ENCODE results near the gene SGSM2.

The SGSM2 gene

DNA sequence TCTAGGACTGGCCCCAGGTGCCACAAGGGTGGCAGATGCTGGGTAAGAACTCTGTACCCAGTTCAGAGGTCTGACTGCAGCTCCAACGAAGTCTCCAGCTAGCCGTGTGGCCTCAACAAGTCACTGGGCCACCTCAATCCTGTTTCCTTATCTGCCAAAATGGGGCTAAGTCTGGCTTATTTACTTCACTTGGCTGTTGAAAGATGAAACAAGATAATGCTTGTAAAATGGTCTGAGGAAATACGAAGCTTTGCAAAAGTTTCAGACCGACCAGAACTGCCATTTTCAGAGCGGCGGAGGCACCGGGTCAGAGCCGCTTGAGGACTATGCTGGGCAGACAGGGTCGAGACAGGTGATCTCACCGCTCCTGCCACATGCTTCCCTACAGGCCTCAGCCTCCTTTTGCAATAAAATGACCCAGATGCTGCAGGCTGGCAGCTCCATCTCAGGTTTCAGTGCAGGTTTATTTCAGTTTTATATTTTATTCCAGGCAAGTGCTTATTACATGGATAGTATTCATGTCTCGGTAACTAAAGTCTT is 46.4 kb downstream of the SGSM2 start:
- in situ Hi-C loops (cut with HindIII; ENCODE audit: low sequenced_read_pairs) = no loop called here
- TF ChIP-seq, protein P1, sequence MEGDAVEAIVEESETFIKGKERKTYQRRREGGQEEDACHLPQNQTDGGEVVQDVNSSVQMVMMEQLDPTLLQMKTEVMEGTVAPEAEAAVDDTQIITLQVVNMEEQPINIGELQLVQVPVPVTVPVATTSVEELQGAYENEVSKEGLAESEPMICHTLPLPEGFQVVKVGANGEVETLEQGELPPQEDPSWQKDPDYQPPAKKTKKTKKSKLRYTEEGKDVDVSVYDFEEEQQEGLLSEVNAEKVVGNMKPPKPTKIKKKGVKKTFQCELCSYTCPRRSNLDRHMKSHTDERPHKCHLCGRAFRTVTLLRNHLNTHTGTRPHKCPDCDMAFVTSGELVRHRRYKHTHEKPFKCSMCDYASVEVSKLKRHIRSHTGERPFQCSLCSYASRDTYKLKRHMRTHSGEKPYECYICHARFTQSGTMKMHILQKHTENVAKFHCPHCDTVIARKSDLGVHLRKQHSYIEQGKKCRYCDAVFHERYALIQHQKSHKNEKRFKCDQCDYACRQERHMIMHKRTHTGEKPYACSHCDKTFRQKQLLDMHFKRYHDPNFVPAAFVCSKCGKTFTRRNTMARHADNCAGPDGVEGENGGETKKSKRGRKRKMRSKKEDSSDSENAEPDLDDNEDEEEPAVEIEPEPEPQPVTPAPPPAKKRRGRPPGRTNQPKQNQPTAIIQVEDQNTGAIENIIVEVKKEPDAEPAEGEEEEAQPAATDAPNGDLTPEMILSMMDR (IDR thresholded peaks at IDR 0.05; ENCODE audit: low read depth, low read length) = no peak
- no peak overlapping the region for H3K4me3 ChIP-seq (ENCODE audit: low read depth, low read length)
- no peak for DNase-seq (ENCODE audit: low read depth, low spot score)

DNA sequence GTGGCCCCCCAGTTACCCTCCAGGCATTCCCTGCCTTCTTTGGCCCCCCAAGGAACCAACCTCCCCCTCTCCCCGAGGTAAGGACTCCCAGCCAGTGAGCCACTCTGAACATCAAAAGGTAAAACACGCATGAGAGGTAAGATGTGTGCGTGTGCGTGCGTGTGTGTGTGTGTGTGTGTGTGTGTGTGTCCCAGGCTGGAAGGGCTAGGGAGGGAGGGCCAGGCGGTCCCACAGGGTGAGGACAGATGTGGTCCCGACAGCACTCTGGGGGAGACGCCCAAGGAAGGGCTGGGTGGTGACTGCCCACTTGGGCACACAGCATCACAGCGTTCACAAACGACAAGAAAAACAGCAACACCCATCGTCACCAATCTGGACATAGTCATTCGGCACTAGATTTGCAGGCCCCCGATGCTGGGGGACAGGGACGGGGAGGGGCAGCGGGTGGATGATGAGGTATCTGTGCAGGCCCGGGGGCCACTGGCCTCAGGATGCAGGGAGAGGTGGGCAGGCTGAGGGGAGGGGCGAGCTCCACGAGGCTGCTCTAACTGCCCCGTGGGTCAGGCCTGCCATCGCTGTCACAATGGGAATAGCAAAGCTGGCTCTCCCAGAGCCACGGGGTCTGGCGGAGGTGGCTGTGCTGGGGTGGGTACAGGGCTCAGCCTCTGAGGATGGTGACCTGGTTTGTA is 47.3 kb downstream of the SGSM2 start:
- no peak for DNase-seq (ENCODE audit: low read depth, low spot score)
- TF ChIP-seq, protein P1 (IDR thresholded peaks at IDR 0.05; ENCODE audit: low read depth, low read length) = no peak
- H3K4me3 ChIP-seq (ENCODE audit: low read depth, low read length) = no peak overlapping the region
- in situ Hi-C loops (cut with HindIII; ENCODE audit: low sequenced_read_pairs) = no loop called here

DNA sequence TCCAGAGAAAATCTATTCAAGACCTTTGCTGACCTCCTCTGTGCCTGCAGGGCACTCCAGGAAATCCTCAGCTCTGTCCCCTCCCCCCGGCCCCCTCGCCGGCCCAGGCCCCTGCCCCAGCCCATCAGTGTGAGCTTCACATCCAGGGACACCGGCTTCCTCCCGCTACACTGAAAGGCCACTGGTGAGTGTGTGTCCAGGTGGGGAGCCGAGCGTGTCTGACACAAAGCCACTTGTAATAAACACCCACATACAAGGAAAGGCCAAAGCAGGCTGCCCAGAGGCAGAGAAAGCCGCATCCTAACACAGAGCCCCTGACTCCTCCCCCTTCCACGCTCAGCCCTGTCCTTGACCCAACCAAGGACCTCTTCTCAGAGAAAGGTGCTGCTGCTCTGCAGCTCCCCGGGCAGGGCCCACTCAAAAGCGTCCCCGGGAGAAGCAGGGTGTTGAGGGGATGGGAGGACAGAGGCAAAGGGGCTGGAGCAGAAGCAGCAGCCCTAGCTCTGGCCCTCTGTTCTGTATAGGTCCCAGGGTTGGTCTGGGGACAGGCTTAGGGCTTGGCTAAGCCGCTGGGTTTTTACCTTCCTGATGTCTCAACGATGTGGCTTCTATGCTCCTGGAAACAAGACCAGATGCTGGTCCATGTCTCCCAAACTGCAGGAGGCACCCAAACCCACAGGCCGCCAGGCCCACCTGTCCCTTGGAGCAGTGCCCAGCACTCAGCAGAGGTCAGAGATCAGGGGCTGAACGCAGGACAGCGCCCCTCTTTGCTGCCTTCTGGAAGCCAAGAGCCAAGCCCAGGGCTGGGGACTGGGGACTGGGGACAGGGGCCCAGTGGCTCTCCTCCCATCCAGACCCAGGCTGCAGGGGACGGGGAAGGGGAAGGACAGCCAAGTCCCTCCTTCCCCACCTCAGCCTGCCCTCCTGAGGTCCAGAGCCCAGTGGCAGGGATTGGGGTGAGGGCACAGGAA is 48.2 kb downstream of the SGSM2 start:
- no peak overlapping the region for H3K4me3 ChIP-seq (ENCODE audit: low read depth, low read length)
- in situ Hi-C loops (cut with HindIII; ENCODE audit: low sequenced_read_pairs) = no loop called here
- no peak for DNase-seq (ENCODE audit: low read depth, low spot score)
- TF ChIP-seq, protein P1 (IDR thresholded peaks at IDR 0.05; ENCODE audit: low read depth, low read length) = no peak

DNA sequence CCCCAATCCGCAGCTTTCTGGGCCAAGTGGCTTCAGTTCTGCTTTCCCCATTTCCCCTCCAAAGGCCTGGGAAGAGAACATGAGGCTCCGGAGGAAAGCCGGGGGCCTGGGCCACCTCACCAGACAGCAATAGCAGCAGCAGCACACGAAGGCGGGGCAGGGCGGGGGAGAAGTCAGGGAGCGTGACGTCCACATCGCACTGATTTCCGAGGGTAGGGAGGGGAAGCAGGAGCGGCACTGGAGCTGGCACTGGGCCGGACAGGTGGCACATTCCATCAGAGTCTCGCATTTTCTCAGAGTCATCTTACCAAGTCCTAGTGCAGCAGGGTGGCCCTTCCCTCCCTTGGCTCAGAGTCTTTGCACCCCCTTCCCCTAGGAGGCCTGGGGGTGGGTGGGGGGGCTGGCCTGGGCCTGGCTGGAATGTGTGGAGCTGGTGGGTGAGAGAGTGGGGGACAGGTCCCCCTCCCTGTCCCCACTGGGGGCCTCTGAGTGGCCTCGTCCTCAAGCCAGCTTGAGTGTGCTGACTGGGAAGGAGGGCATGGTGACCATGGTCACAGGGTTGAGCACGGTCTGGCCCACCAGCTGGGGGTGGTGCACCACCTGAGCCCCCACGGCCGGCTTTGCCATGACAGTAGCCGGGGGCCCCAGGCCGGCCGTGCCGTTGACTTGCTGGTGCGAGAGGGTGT is 49.2 kb downstream of the SGSM2 start:
- in situ Hi-C loops (cut with HindIII; ENCODE audit: low sequenced_read_pairs) = no loop called here
- no peak overlapping the region for H3K4me3 ChIP-seq (ENCODE audit: low read depth, low read length)
- TF ChIP-seq, protein P1 (IDR thresholded peaks at IDR 0.05; ENCODE audit: low read depth, low read length) = no peak
- no peak for DNase-seq (ENCODE audit: low read depth, low spot score)

DNA sequence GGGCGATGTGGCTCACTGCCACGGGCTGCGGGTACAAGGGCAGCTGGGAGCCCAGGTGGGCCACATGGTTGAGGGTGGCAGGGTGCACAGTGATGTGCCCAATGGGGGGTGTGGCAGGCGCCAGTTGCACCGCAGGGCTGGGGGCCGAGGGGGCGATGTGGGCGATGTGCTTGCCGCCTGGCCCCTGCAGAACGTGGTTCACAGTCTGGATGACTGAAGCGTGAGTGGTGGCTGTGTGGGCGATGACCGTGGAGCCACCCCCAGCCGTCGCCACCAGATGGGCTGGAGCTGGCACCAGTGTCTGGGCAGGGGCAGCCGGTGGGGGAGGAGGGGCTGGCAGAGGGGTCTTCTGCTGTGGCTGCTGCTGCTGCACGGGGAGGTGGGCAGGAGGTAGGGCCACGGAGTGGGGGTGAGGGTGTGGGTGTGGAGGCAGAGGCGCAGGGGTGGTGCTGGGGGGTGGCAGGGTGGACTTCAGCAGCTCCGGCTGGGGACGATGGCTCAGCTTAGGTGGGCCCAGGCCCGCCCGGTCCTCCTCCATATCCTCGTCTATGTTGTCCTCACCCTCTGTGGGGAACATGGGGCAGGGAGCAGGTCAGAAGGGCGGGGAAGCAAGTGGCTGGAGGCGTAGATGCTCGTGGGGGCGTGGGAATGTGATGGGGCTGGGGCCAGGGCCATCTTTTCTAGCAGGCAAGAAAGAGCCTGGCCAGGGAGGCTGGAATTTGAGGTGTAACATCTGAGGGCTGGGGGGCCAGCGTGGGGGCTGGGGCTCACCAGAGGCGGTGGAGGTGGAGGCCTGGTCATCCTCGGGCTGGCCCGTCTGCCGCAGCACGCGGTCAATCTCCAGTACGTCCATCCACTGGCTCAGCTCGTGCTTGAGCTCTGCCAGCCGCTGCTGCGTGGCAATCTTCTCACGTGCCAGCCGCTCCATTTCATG is 50.1 kb downstream of the SGSM2 start:
- no peak for DNase-seq (ENCODE audit: low read depth, low spot score)
- TF ChIP-seq, protein P1 (IDR thresholded peaks at IDR 0.05; ENCODE audit: low read depth, low read length) = no peak
- H3K4me3 ChIP-seq (ENCODE audit: low read depth, low read length) = no peak overlapping the region
- in situ Hi-C loops (cut with HindIII; ENCODE audit: low sequenced_read_pairs) = no loop called here

All from astrocyte of the spinal cord (primary cell).